Stomach smooth muscle (tissue), 2 donors: ENCODE measurements around the gene PBX2.
"Not testable (repeated sequence)": the region's sequence is repeated elsewhere in the genome, so short reads cannot be mapped to it uniquely, and the experiment has no call there.

Source experiments
- H3K27ac ChIP-seq: one replicate; pipeline ENCODE4 v1.7.0; 2013; ENCODE audit warnings: mild to moderate bottlenecking, low read length, inconsistent platforms
- H3K27me3 ChIP-seq, 2 donors: one replicate each; pipeline ENCODE4 v1.7.0; 2013; ENCODE audit warnings: low read length in 2 of 2; ENCODE audit not compliant: insufficient read depth in 2 of 2, control insufficient read depth in 1 of 2
- H3K36me3 ChIP-seq, 2 donors: one replicate each; pipeline ENCODE4 v1.7.0; 2013; ENCODE audit warnings: low read length in 2 of 2; ENCODE audit not compliant: control insufficient read depth in 2 of 2, insufficient read depth in 2 of 2
- H3K4me1 ChIP-seq: one replicate; pipeline ENCODE4 v1.7.0; 2013; ENCODE audit warnings: low read length; ENCODE audit not compliant: control insufficient read depth, insufficient read depth
- H3K4me3 ChIP-seq, 2 donors: one replicate each; pipeline ENCODE4 v1.7.0; 2013; ENCODE audit warnings: low read length in 2 of 2
- H3K9ac ChIP-seq, 2 donors: one replicate each; pipeline ENCODE4 v1.7.0; 2013; ENCODE audit warnings: low read length in 2 of 2, mild to moderate bottlenecking in 1 of 2
- H3K9me3 ChIP-seq, 2 donors: one replicate each; pipeline ENCODE4 v1.7.0; 2013; ENCODE audit warnings: low read length in 2 of 2; ENCODE audit not compliant: control insufficient read depth in 2 of 2
- donor health status: healthy.
- donor health status: Pancreatic carcinoma.

Gene PBX2

GRCh38 chr6:32192608-32193039 lies 2.6 kb upstream of the PBX2 start, which contains the start of gene GPSM3:
Gene GPSM3, minus strand, starts transcription at chr6:32192643. Its CDS starts 130 bp downstream, at chr6:32192513.
- Histone ChIP-seq H3K27ac (peak within 1 kb of the TSS; percentile 98), H3K9ac (peak within 1 kb of the TSS; percentile 36 to 92), H3K36me3 (peaks cover 0 to 4% of the 10 kb centered on the region in 2 donors), H3K4me1 (peaks cover 60% of the 10 kb centered on the region), H3K4me3 (peak within 1 kb of the TSS in 1 of 2 donors; percentile 55), H3K27me3 (no peaks in the 10 kb centered on the region), H3K9me3 (no peaks in the 10 kb centered on the region)

GRCh38 chr6:32191696-32192607 lies 1.9 kb upstream of the PBX2 start:
- Histone ChIP-seq H3K9me3 (no peaks in the 10 kb centered on the region), H3K4me3 (peak overlapping the region in 1 of 2 donors; percentile 55), H3K4me1 (peaks cover 61% of the 10 kb centered on the region), H3K27me3 (no peaks in the 10 kb centered on the region), H3K27ac (peak overlapping the region; percentile 98), H3K9ac (peak overlapping the region; percentile 36 to 92), H3K36me3 (peaks cover 1 to 11% of the 10 kb centered on the region in 2 donors)

GRCh38 chr6:32190911-32191677 lies 1.1 kb upstream of the PBX2 start:
- H3K4me3 ChIP-seq, result peak overlapping the region; percentile 49 to 80
- peak overlapping the region; percentile 98 for H3K27ac ChIP-seq
- H3K9ac ChIP-seq, result peak overlapping the region; percentile 92 to 94
- no peaks in the 10 kb centered on the region for H3K9me3 ChIP-seq
- peaks cover 6 to 17% of the 10 kb centered on the region in 2 donors for H3K36me3 ChIP-seq
- H3K27me3 ChIP-seq, result no peaks in the 10 kb centered on the region
- H3K4me1 ChIP-seq, result peaks cover 59% of the 10 kb centered on the region

- Histone ChIP-seq H3K4me1 (peaks cover 54% of the 10 kb centered on the region), H3K9ac (peak overlapping the region; percentile 84 to 92), H3K27me3 (no peaks in the 10 kb centered on the region), H3K4me3 (peak overlapping the region; percentile 80 to 85), H3K27ac (peak overlapping the region; percentile 98), H3K36me3 (peaks cover 6 to 17% of the 10 kb centered on the region in 2 donors), H3K9me3 (no peaks in the 10 kb centered on the region)
These were observed 304 bp downstream of the PBX2 start for GRCh38 chr6:32189742-32190053.

- Histone ChIP-seq H3K4me1 (peaks cover 49% of the 10 kb centered on the region), H3K9ac (peak overlapping the region; percentile 84 to 92), H3K4me3 (peak overlapping the region; percentile 80 to 85), H3K36me3 (peaks cover 6 to 17% of the 10 kb centered on the region in 2 donors), H3K9me3 (no peaks in the 10 kb centered on the region), H3K27ac (peak overlapping the region; percentile 98), H3K27me3 (no peaks in the 10 kb centered on the region)
These were observed 797 bp downstream of the PBX2 start for GRCh38 chr6:32189069-32189741.

GRCh38 chr6:32188381-32189068 lies 1.5 kb downstream of the PBX2 start:
- peaks cover 8 to 21% of the 10 kb centered on the region in 2 donors for H3K36me3 ChIP-seq
- H3K9me3 ChIP-seq, result no peaks in the 10 kb centered on the region
- H3K27me3 ChIP-seq, result no peaks in the 10 kb centered on the region
- peak overlapping the region; percentile 98 for H3K27ac ChIP-seq
- H3K9ac ChIP-seq, result peak overlapping the region; percentile 84 to 92
- peaks cover 51% of the 10 kb centered on the region for H3K4me1 ChIP-seq
- peak overlapping the region; percentile 80 to 85 for H3K4me3 ChIP-seq

GRCh38 chr6:32187725-32188380 lies 2.1 kb downstream of the PBX2 start:
- H3K27ac ChIP-seq, result peak overlapping the region; percentile 98
- H3K4me3 ChIP-seq, result peak overlapping the region; percentile 80 to 85
- not testable (repeated sequence) for H3K27me3 ChIP-seq, H3K9me3 ChIP-seq, H3K9ac ChIP-seq
- H3K36me3 ChIP-seq, result peaks cover 13 to 24% of the 10 kb centered on the region in 2 donors
- H3K4me1 ChIP-seq, result peaks cover 52% of the 10 kb centered on the region

GRCh38 chr6:32187009-32187709 lies 2.8 kb downstream of the PBX2 start:
- Histone ChIP-seq H3K9me3 (no peaks in the 10 kb centered on the region), H3K4me3 (peak overlapping the region in 1 of 2 donors; percentile 44), H3K4me1 (peaks cover 56% of the 10 kb centered on the region), H3K36me3 (peaks cover 17 to 24% of the 10 kb centered on the region in 2 donors), H3K9ac (no peak overlapping the region), H3K27me3 (no peaks in the 10 kb centered on the region), H3K27ac (peak overlapping the region; percentile 79)

- peak overlapping the region; percentile 51 to 63 for H3K9ac ChIP-seq
- peak overlapping the region in 1 of 2 donors; percentile 3 for H3K4me3 ChIP-seq
- H3K9me3 ChIP-seq, H3K27me3 ChIP-seq: not testable (repeated sequence)
- peak overlapping the region; percentile 79 for H3K27ac ChIP-seq
- H3K36me3 ChIP-seq, result peaks cover 19 to 24% of the 10 kb centered on the region in 2 donors
- H3K4me1 ChIP-seq, result peaks cover 50% of the 10 kb centered on the region
These were observed 3.7 kb downstream of the PBX2 start for GRCh38 chr6:32186151-32186840.
